NB4 (cell line): ENCODE results near the gene HIGD1C.

Source experiments
- MYC ChIP-seq: IDR thresholded peaks from 2 replicates; pipeline ENCODE4 v1.6.1; 2011; ENCODE audit warnings: low read depth, low read length
- POLR2A ChIP-seq: IDR thresholded peaks from 2 replicates; pipeline ENCODE4 v1.6.1; 2011; ENCODE audit warnings: mild to moderate bottlenecking; ENCODE audit not compliant: insufficient read length; ENCODE audit errors: extremely low read depth
- TF ChIP-seq, protein P1 (sequence below): IDR thresholded peaks from one replicate; pipeline ENCODE4 v1.5.1; 2012; ENCODE audit warnings: low read depth, low read length
- TF ChIP-seq, protein P2 (sequence below): IDR thresholded peaks from 2 replicates; pipeline ENCODE4 v1.6.1; 2011; ENCODE audit warnings: low read depth, low read length

DNA sequence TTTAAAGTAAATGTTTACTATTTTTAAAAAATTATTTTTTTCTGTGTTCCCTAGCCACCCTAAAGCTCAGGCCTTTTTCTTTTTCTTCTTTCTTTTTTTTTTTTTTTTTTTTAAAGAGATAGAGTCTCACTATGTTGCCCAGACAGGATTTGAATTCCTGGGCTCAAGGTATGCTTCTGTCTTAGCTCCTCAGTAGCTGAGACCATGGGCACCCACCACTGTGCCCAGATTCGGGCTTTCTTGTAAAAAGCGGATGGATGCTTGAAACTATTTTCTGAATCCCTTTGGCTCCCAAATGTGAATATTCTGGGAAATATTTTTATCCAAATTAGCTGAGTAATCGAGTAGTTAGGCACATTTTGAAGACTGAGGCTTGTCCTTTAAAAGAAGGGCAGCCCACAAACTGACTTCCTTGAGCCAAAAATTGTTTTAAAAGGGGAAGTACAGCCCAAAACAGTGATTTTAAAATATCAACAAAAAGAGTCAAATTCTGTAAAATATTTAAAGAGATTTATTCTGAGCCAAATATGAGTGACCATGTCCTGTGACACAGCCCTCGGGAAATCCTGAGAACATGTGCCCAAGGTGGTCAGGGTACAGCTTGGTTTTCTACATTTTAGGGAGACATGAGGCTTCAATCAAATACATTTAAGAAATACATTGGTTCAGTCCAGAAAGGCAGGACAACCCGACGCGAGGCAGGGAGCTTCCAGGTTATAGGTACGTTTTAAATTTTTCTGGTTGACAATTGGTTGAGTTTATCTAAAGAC, 28.8 kb upstream of the HIGD1C start:
- TF ChIP-seq MYC (no peak), POLR2A (no peak)
- TF ChIP-seq, protein P1, sequence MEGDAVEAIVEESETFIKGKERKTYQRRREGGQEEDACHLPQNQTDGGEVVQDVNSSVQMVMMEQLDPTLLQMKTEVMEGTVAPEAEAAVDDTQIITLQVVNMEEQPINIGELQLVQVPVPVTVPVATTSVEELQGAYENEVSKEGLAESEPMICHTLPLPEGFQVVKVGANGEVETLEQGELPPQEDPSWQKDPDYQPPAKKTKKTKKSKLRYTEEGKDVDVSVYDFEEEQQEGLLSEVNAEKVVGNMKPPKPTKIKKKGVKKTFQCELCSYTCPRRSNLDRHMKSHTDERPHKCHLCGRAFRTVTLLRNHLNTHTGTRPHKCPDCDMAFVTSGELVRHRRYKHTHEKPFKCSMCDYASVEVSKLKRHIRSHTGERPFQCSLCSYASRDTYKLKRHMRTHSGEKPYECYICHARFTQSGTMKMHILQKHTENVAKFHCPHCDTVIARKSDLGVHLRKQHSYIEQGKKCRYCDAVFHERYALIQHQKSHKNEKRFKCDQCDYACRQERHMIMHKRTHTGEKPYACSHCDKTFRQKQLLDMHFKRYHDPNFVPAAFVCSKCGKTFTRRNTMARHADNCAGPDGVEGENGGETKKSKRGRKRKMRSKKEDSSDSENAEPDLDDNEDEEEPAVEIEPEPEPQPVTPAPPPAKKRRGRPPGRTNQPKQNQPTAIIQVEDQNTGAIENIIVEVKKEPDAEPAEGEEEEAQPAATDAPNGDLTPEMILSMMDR: no peak
- TF ChIP-seq, protein P2, sequence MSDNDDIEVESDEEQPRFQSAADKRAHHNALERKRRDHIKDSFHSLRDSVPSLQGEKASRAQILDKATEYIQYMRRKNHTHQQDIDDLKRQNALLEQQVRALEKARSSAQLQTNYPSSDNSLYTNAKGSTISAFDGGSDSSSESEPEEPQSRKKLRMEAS: no peak
